T-helper 17 cell (primary cell): Measurements from ENCODE around the gene ABITRAM. TPM values are rescaled to one million over a fixed set of nuclear protein-coding genes. Genes with fewer than 3 reads are reported as not detected.
"Not testable (repeated sequence)": the region's sequence is repeated elsewhere in the genome, so short reads cannot be mapped to it uniquely, and the experiment has no call there.

ENCODE experiments used
- ATAC-seq: fragments of 150-1000 bp; cut with Tn5 transposase; 2 replicates; pipeline ENCODE4 v1.10.0; 2021; ENCODE audit warnings: mild to moderate bottlenecking, moderate library complexity
- DNase-seq, 3 donors: peaks; one replicate each; pipeline versions ENCODE4 v3.0.0 to v3.0.0-alpha.2; 2020 to 2021
- H3K9me3 ChIP-seq: one replicate; pipeline ENCODE4 v1.7.0; 2013; ENCODE audit warnings: low read length, mild to moderate bottlenecking; ENCODE audit not compliant: control insufficient read depth, poor library complexity, severe bottlenecking
- H3K27ac Mint-ChIP-seq: one replicate; pipeline ENCODE4 v1.8.0; 2022; ENCODE audit warnings: mild to moderate bottlenecking, moderate library complexity, mixed read lengths
- H3K27me3 Mint-ChIP-seq: one replicate; pipeline ENCODE4 v1.8.0; 2022; ENCODE audit warnings: mixed read lengths
- H3K36me3 Mint-ChIP-seq: one replicate; pipeline ENCODE4 v1.8.0; 2022; ENCODE audit warnings: low read depth, mixed read lengths
- H3K4me1 Mint-ChIP-seq: one replicate; pipeline ENCODE4 v1.8.0; 2022; ENCODE audit warnings: mild to moderate bottlenecking, mixed read lengths
- H3K4me3 Mint-ChIP-seq: one replicate; pipeline ENCODE4 v1.8.0; 2022; ENCODE audit warnings: mild to moderate bottlenecking, moderate library complexity, mixed read lengths
- total RNA-seq, 4 donors: library from RNA in 2 of 4; stranded (reverse) in 2 of 4; gene quantifications; one replicate each; pipeline ENCODE4 v1.2.3 and lab custom pipeline; 2022 to 2026

The ABITRAM gene, protein sequence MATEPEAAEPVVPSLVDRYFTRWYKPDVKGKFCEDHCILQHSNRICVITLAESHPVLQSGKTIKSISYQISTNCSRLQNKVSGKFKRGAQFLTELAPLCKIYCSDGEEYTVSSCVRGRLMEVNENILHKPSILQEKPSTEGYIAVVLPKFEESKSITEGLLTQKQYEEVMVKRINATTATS
- 10 to 100 TPM; 10.5 to 11.1 TPM for total RNA-seq
- 12.4 to 14.1 reads per million in 2 donors for total RNA-seq (lab: John Stamatoyannopoulos, UW)

DNA sequence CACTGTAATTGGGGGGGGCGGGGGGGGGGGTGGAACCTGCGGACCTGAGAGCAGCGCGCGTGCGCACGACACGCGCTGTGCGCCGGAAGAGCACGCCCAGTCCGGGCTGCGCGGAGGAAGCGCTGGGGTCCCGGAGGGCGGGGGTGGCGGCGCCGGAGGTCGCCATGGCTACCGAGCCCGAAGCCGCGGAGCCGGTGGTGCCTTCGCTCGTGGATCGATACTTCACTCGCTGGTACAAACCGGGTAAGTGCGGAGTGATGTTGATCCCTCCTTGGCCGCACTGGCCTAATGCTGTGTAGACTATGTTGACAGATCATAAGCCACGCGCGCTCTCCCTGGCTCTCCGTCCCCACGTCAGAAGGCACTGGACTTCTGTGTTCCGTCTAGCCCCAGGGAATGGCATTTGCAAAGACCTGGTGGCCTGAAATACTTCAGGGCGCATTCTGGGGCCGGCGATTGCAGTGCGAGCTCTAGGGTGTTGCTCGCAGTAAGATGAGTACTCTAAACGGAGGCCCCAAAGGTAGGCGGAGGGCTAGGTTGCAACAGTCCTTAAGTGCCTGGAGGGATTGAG is at the start of gene ABITRAM:
ABITRAM (plus strand) TSS at position 78 of the 571 bp plus-strand sequence; CDS start at position 165, 87 bp downstream.
- peak within 1 kb of the TSS; percentile 99 for H3K4me3 Mint-ChIP-seq
- H3K4me1 Mint-ChIP-seq, result peaks cover 24% of the 10 kb centered on the region
- peak within 1 kb of the TSS; percentile 94 for H3K27ac Mint-ChIP-seq
- peaks cover 7% of the 10 kb centered on the region for H3K36me3 Mint-ChIP-seq
- no peaks in the 10 kb centered on the region for H3K9me3 ChIP-seq
- ATAC-seq (peak; percentile 82), DNase-seq (peak; percentile 63 to 80 (median 76))
- no peaks in the 10 kb centered on the region for H3K27me3 Mint-ChIP-seq

DNA sequence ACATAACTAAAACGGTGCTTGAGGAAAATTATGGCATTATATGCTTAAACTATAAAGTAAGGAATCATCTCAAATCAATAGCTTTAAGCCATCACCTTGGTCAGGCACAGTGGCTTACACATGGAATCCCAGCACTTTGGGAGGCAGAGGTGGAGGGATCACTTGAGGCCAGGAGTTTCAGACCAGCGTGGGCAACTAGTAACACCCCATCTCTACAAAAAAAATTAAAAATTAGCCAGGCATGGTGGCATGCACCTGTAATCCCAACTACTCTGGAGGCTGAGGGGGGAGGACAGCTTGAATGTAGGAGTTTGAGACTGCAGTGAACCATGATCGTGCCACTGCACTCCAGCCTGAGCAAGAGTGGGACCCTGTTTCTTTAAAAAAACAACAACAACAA is 49.5 kb upstream of the ABITRAM start:
- Mint-ChIP-seq H3K27me3 (no peaks in the 10 kb centered on the region), H3K36me3 (peaks cover 12% of the 10 kb centered on the region)

DNA sequence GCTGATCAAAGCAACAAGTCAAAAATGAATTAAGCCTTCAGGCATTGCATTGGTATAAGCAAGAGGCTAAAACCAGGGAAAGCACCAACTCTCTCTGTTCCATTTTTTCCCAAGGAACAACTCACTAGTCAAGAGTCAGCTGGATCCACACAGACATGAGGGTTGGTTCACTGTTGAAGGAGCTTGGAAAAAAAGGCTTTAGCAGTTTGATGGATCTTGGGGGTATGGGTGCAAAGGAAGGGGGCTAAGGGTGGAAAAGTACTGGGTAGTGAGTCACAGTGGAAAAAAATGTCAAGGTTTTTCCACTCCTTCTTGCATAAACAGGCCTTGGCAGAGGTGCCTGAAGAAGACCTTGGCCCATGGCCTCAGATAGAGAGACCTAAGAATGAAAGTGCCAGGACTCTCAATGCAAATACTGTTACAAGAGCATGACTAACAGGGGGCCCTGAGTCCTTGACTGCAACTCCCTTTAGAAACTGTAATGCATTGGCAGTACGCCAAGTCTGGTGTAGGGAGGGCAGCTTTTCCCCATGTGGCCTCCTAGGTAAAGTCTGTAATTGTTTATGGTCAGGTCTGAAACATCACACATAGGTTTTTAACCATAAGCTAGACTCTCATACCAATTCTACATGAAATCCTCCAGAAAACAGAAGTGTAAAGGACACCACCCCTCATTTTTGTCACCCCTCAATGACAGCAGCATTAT is 48.4 kb upstream of the ABITRAM start:
- Mint-ChIP-seq H3K27ac (peak overlapping the region; percentile 49), H3K27me3 (no peaks in the 10 kb centered on the region), H3K36me3 (peaks cover 15% of the 10 kb centered on the region), H3K4me1 (peaks cover 2% of the 10 kb centered on the region), H3K4me3 (peak overlapping the region; percentile 3)
- ATAC-seq (no peak), DNase-seq (no peak)
- H3K9me3 ChIP-seq, result no peaks in the 10 kb centered on the region

More for the DNA sequence above, 49.5 kb upstream of the ABITRAM start:
- DNase-seq (no peak), ATAC-seq (no peak)
- H3K4me1 Mint-ChIP-seq, result no peaks in the 10 kb centered on the region
- no peak overlapping the region for H3K27ac Mint-ChIP-seq
- H3K4me3 Mint-ChIP-seq, result no peak overlapping the region
- no peaks in the 10 kb centered on the region for H3K9me3 ChIP-seq

DNA sequence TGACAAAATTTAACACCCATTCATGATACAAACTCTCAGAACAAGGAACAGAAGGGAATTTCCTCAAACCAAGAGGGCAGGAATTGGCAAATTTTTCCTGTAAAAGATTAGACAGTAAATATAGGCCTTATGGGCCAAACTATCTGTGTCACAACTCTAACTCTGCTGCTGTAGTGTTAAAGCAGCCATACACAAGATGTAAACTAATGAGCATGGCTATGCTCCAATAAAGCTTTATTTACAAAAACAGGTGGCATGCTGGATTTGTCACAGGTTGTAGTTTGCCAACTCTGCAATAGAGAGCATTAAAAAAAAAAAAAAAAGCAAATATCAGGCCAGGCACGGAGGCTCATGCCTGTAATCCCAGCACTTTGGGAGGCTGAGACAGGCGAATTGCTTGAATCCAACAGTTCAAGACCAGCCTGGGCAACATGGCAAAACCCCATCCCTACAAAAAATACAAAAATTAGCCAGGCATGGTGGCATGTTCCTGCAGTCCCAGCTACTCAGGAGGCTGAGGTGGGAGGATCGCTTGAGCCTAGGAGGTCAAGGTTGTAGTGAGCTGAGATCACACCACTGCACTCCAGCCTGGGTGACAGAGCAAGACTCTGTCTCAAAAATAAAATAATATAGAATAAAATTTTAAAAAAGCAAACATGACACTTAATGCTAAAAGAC is 47.5 kb upstream of the ABITRAM start:
- ATAC-seq, DNase-seq, H3K9me3 ChIP-seq, H3K27me3 Mint-ChIP-seq, H3K4me3 Mint-ChIP-seq, H3K27ac Mint-ChIP-seq, H3K4me1 Mint-ChIP-seq: not testable (repeated sequence)
- peaks cover 18% of the 10 kb centered on the region for H3K36me3 Mint-ChIP-seq

DNA sequence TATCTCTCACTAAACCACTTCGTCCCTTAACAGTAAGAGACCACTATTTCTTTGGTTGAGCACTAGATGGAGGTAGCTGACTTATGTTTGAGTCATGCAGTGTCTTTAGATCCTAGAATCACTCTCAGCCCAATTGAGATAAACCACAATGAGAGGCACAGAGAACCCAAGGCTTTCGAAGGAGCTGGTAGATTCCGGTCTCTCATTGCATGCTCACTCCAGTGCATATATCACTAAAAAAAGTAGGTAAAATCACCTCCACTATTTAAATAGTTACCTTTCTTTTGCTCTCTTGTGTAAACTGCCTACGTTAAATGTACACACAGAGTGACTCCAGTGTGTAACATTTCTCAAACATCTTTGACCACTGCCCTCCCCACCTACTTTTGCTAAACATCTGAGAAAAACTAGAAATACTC is 44.5 kb upstream of the ABITRAM start:
- Mint-ChIP-seq H3K4me3 (no peak overlapping the region), H3K27me3 (no peaks in the 10 kb centered on the region), H3K36me3 (peaks cover 25% of the 10 kb centered on the region), H3K4me1 (peaks cover 5% of the 10 kb centered on the region), H3K27ac (peak overlapping the region; percentile 11)
- no peak for ATAC-seq
- no peaks in the 10 kb centered on the region for H3K9me3 ChIP-seq
- DNase-seq, result no peak

DNA sequence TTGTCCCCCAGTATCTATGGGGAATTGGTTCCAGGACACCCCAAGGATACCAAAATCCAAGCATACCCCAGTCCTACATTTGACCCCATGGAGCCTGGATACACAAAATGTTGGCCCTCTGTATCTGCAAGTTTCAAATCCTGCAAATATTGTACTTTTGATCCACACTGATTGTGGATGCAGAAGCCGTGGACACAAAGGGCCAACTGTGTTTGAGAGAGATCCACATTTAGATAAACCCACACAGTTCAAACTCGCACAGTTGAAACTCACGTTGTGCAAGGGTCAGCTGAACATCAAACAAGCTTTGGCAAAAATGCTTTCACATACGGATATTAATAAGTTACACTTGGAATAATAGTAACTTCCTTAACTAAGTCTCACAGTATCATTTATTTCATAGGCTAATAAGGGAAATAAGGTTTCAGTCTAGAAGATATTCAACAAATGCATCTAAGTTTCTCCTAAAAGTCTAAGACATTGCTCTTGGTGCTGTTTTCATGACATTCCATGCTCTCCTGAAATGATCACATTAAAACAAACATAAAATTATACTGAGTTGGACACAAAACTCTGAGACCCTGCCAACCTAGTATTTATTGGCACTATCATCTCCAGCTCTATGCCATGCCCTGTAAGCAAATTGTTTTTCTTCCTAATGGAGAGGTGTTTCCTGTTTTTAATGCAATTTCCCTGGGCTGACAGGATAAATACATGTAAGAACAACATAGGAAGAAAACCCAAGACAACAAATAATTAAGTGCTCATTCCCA is 39.8 kb upstream of the ABITRAM start:
- Mint-ChIP-seq H3K27me3 (no peaks in the 10 kb centered on the region), H3K36me3 (peaks cover 24% of the 10 kb centered on the region), H3K4me3 (no peak overlapping the region), H3K4me1 (peaks cover 5% of the 10 kb centered on the region), H3K27ac (peak overlapping the region; percentile 24)
- no peak for DNase-seq
- no peaks in the 10 kb centered on the region for H3K9me3 ChIP-seq
- ATAC-seq, result no peak

DNA sequence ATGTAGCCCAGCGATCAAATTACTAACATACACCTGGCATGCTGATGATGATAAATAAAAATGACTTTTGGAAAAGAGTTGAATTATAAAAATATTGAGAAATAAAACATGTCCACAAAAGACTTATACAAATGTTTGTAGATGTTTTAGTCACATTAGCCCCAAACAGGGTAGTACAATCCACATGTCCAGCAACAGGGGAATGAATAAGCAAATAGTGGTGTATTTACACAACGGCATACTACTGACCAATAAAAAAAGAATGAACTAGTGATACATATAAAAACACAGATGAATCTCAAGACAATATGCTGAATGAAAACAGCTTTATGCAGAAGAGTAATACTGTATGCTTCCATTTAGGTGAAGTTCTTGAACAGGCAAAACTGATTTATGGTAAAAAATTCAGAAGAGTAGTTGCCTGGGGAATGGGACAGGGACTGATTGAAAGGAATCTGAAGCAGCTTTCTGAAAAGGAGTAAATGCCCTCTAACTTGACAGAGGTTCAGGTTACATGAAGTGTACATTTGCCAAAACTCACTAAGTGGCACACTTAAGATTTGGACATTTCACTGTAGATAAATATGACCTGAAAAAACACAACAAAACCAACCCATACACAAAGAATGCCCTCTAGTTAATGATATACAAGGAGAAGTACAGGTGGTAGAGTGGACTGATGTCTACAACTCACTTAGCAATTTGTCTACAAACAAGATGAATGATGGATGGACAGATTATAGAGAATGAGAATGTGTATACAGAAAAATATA is 36.7 kb upstream of the ABITRAM start:
- H3K9me3 ChIP-seq, result no peaks in the 10 kb centered on the region
- H3K4me1 Mint-ChIP-seq, result peaks cover 6% of the 10 kb centered on the region
- no peak overlapping the region for H3K27ac Mint-ChIP-seq
- no peaks in the 10 kb centered on the region for H3K27me3 Mint-ChIP-seq
- H3K36me3 Mint-ChIP-seq, result peaks cover 26% of the 10 kb centered on the region
- no peak for DNase-seq
- no peak overlapping the region for H3K4me3 Mint-ChIP-seq
- no peak for ATAC-seq

DNA sequence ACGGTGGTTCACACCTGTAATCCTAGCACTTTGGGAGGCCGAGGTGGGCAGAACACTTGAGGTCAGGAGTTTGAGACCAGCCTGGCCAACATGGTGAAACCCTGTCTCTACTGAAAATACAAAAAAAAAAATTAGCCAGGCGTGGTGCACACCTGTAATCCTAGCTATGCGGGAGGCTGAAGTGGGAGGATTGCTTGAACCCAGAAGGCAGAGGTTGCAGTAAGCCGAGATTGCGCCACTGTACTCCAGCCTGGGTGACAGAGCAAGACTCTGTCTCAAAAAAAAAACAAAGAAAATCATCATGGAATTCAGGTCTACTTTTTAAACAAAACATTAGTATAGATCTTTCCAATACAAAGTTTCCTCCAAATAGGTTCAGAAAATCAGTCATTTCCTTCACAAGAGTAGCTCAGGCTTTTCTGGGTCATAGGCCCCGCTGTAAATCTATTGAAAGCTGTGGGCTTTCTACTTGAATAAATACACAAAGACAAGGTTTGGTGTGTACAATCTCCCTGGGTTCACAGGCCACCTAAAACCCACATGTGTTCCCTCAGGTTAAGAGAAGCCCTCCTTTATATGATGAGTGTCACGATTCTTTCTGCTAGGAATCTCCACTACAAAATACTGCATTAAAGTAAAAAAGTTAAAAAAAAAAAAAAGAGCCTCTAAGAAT is 35.0 kb upstream of the ABITRAM start:
- not testable (repeated sequence) for H3K27me3 Mint-ChIP-seq, ATAC-seq, DNase-seq, H3K27ac Mint-ChIP-seq, H3K9me3 ChIP-seq, H3K4me1 Mint-ChIP-seq, H3K4me3 Mint-ChIP-seq
- peaks cover 30% of the 10 kb centered on the region for H3K36me3 Mint-ChIP-seq

DNA sequence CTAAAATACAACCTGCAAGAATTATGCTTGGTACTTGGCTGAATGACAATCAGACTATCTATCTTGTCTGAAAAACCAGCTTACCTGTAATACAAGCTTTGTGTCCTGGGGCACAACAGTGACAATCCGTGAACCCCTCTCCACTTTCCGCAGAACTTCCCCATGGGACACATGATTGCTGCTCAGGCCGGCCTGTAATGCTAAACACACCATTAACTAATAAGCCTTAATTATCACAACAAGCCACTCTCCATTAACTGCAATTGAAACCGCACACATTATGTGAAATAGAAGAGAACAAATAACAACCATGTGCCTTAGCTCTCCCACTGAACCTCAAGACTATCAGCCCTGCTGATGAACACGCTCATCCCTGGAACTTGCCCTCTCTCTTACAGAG is 34.0 kb upstream of the ABITRAM start:
- H3K36me3 Mint-ChIP-seq, result peaks cover 29% of the 10 kb centered on the region
- DNase-seq, result no peak
- no peaks in the 10 kb centered on the region for H3K27me3 Mint-ChIP-seq
- H3K9me3 ChIP-seq, result no peaks in the 10 kb centered on the region
- H3K4me3 Mint-ChIP-seq, result no peak overlapping the region
- ATAC-seq, result no peak
- peaks cover 9% of the 10 kb centered on the region for H3K4me1 Mint-ChIP-seq
- no peak overlapping the region for H3K27ac Mint-ChIP-seq

DNA sequence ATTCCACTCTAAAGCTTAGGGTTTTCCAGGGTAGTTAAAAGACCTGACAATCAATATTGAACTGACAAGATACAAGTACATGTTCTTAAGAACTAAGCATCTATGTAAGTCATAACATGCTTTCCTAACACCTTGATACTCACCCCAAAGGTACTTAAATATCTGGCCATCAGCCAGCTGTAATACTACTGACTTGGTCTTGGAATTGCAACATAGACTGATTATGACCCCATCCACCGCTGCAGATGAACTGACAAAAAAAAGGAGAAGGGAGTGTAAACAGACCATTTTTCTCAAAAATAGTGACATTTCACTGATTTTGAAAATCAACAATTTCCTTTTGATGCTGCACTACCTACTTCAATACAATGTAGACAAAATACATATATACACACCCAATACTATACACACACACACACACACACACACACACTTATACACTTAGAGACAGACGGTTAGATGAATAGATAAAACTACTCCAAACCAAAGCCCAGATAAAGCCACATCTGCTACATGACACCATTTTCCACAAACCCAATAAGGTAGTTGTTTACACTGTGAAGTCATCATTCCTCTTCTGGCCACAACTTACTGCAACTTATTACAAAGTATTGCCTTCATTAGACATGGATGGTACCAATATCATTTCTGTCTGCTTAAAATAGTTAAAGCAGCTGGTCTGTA is 30.6 kb upstream of the ABITRAM start:
- no peak overlapping the region for H3K27ac Mint-ChIP-seq
- no peak overlapping the region for H3K4me3 Mint-ChIP-seq
- ATAC-seq (no peak), DNase-seq (no peak)
- H3K4me1 Mint-ChIP-seq, result peaks cover 14% of the 10 kb centered on the region
- H3K36me3 Mint-ChIP-seq, result peaks cover 37% of the 10 kb centered on the region
- H3K9me3 ChIP-seq, result no peaks in the 10 kb centered on the region
- no peaks in the 10 kb centered on the region for H3K27me3 Mint-ChIP-seq

DNA sequence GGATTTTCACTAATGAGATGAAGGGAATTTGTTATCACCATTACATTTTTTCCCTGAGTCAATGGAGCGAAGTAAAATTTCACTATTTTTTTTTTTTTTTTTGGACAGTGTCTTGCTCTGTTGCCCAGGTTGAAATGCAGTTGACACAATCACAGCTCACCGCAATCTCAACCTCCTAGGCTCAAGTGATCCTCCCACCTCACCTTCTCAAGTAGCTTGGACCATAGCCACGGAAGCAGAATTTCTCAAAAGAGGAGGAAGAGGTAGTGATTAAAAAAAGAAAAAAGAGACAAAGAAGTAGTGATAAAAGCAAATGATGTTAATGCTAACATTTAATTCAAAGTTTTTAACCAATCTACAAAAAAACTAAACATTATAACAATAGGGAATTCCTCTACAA is 30.0 kb upstream of the ABITRAM start:
- Mint-ChIP-seq H3K4me1 (peaks cover 14% of the 10 kb centered on the region), H3K4me3 (no peak overlapping the region), H3K27me3 (no peaks in the 10 kb centered on the region), H3K36me3 (peaks cover 42% of the 10 kb centered on the region), H3K27ac (no peak overlapping the region)
- DNase-seq (no peak), ATAC-seq (no peak)
- H3K9me3 ChIP-seq, result no peaks in the 10 kb centered on the region
